Endodermal cell (in vitro differentiated cells): ENCODE data around the gene TUBA4A. TPM values are rescaled to one million over a fixed set of nuclear protein-coding genes. Genes with fewer than 3 reads are reported as not detected.

Experiments
- DNase-seq: peaks from one replicate; pipeline ENCODE4 v3.0.0-alpha.2; 2017
- H3K27ac ChIP-seq: 2 replicates; pipeline ENCODE4 v1.5.1; 2013; ENCODE audit warnings: mild to moderate bottlenecking, low read depth, low read length, moderate library complexity
- H3K27me3 ChIP-seq: 2 replicates; pipeline ENCODE4 v1.6.1; 2013; ENCODE audit warnings: mild to moderate bottlenecking, low read length, moderate library complexity; ENCODE audit not compliant: insufficient read depth, control insufficient read depth, poor library complexity, severe bottlenecking
- H3K36me3 ChIP-seq: 2 replicates; pipeline ENCODE4 v1.7.0; 2013; ENCODE audit warnings: mild to moderate bottlenecking, low read length, moderate library complexity; ENCODE audit not compliant: control insufficient read depth, insufficient read depth
- H3K4me1 ChIP-seq: one replicate; pipeline ENCODE4 v1.7.0; 2013; ENCODE audit warnings: low read length; ENCODE audit not compliant: control insufficient read depth, insufficient read depth
- H3K4me3 ChIP-seq: 2 replicates; pipeline ENCODE4 v1.5.1; 2013; ENCODE audit warnings: mild to moderate bottlenecking, low read length, moderate library complexity
- H3K9ac ChIP-seq: 2 replicates; pipeline ENCODE4 v1.6.1; 2013; ENCODE audit warnings: mild to moderate bottlenecking, low read length, moderate library complexity; ENCODE audit not compliant: poor library complexity, severe bottlenecking; ENCODE audit errors: extremely low read depth
- H3K9me3 ChIP-seq: 2 replicates; pipeline ENCODE4 v1.6.1; 2013; ENCODE audit warnings: mild to moderate bottlenecking, low read length, moderate library complexity; ENCODE audit not compliant: control insufficient read depth
- H3K27ac Mint-ChIP-seq: 2 replicates; pipeline ENCODE4 v1.8.0; 2020; ENCODE audit warnings: mixed read lengths
- H3K27me3 Mint-ChIP-seq: 2 replicates; pipeline ENCODE4 v1.8.0; 2021; ENCODE audit warnings: mild to moderate bottlenecking, mixed read lengths; ENCODE audit not compliant: insufficient read depth
- H3K36me3 Mint-ChIP-seq: 2 replicates; pipeline ENCODE4 v1.8.0; 2020; ENCODE audit warnings: low read depth, mixed read lengths
- H3K4me1 Mint-ChIP-seq: 2 replicates; pipeline ENCODE4 v1.8.0; 2020; ENCODE audit warnings: mixed read lengths
- H3K4me3 Mint-ChIP-seq: 2 replicates; pipeline ENCODE4 v1.8.0; 2020; ENCODE audit warnings: mild to moderate bottlenecking, moderate library complexity, mixed read lengths
- H3K9me3 Mint-ChIP-seq: 2 replicates; pipeline ENCODE4 v1.8.0; 2020; ENCODE audit warnings: mild to moderate bottlenecking, mixed read lengths
- WGBS, 2 experiments: methylation state at CpG; one replicate each; pipeline versions ENCODE4 v1.1.5 to v1.1.7; 2013; ENCODE audit warnings: missing lambda C conversion rate in 2 of 2, mixed read lengths in 1 of 2; ENCODE audit not compliant: insufficient coverage in 1 of 2, insufficient read length in 1 of 2; 5-methylcytosine and 5-hydroxymethylcytosine counted together
- total RNA-seq, 2 donors: library from RNA; stranded (reverse); fragmentation: NEBNext Ultra II Directional in 1 of 2; extraction: Animal tissue kit (Norgen Biotek cat#: 25700) in 1 of 2; gene quantifications; 2 replicates in 1 of 2; 3 replicates in 1 of 2; pipeline ENCODE4 v1.2.1, GENCODE V29; 2021
- TF ChIP-seq, protein P1 (sequence below): fragments of 200-600 bp; sonication (generic); conservative IDR thresholded peaks from 2 replicates; pipeline ENCODE4 v1.5.0; 2021; ENCODE audit warnings: antibody characterized with exemption, mild to moderate bottlenecking

TUBA4A gene
- total RNA-seq, 2 donors from 2014 or later = 4.0 to 9.5 TPM

DNA sequence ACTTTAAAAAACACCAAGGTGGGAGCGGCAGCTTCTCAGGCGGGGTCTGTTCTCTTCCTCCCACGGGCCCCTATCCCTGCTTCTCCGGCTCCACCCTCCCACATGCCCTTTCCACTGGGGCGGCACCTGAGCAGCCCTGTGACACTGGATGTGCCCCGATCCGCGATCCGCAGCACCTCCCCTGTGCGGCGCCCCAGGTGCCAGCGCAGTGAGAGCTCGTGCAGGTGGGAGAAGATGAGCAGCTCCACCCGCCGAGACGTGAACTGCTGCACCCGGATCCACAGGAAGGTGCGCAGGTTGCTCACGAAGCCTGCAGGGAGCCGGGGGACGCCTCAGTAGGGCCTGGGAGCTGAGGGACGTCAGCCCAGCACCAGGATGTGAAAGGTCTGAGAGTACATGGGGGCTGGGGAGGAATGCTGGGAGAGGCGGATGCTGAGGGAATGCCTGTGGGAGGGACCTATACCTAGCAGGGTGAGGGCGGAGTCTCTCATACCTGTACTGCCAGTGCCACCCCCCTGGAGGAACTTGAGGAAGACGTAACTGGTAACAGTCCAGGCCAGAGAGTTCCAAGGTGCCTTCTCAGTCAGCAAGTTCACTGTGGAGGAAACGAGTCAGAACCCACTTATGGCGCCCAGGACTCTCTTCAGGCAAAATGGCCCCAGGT lies 37.7 kb downstream of the TUBA4A start:
- Histone ChIP-seq H3K4me3 (no peak overlapping the region), H3K27ac (no peak overlapping the region), H3K4me1 (no peaks in the 10 kb centered on the region), H3K9me3 (no peaks in the 10 kb centered on the region), H3K36me3 (peaks cover 50% of the 10 kb centered on the region), H3K27me3 (no peaks in the 10 kb centered on the region), H3K9ac (no peak overlapping the region)
- H3K9me3 Mint-ChIP-seq = no peaks in the 10 kb centered on the region
- peaks cover 17% of the 10 kb centered on the region for H3K4me1 Mint-ChIP-seq
- DNase-seq = peak; percentile 61
- 94 to 95% methylated on average over 24 to 27 of the region's 27 CpGs for WGBS, 2 experiments
- H3K27me3 Mint-ChIP-seq = no peaks in the 10 kb centered on the region
- TF ChIP-seq, protein P1, sequence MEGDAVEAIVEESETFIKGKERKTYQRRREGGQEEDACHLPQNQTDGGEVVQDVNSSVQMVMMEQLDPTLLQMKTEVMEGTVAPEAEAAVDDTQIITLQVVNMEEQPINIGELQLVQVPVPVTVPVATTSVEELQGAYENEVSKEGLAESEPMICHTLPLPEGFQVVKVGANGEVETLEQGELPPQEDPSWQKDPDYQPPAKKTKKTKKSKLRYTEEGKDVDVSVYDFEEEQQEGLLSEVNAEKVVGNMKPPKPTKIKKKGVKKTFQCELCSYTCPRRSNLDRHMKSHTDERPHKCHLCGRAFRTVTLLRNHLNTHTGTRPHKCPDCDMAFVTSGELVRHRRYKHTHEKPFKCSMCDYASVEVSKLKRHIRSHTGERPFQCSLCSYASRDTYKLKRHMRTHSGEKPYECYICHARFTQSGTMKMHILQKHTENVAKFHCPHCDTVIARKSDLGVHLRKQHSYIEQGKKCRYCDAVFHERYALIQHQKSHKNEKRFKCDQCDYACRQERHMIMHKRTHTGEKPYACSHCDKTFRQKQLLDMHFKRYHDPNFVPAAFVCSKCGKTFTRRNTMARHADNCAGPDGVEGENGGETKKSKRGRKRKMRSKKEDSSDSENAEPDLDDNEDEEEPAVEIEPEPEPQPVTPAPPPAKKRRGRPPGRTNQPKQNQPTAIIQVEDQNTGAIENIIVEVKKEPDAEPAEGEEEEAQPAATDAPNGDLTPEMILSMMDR = no peak
- peaks cover 50% of the 10 kb centered on the region for H3K36me3 Mint-ChIP-seq
- H3K27ac Mint-ChIP-seq = peak overlapping the region; percentile 67
- no peak overlapping the region for H3K4me3 Mint-ChIP-seq

DNA sequence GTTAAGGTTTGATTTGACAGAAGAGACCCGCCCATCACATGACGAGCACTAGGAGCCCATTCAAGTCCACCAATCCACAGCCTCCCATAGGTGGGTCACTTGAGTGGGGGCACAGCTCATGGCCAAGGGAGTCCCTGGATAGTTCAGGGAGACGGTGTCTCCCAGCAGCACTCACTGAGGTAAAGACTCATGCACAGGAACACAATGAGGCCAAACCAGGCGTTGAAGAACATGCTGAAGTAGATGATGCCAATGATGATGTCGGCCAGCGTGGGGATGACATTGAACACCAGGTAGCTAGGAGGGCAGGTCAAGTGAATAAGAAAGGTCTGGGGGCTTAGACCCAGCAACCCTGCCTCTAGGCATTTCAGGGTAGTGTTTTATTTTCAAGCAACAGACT lies 38.9 kb downstream of the TUBA4A start:
- DNase-seq = no peak
- Mint-ChIP-seq H3K9me3 (no peaks in the 10 kb centered on the region), H3K27me3 (no peaks in the 10 kb centered on the region), H3K4me3 (no peak overlapping the region), H3K4me1 (peaks cover 17% of the 10 kb centered on the region), H3K27ac (no peak overlapping the region), H3K36me3 (peaks cover 48% of the 10 kb centered on the region)
- Histone ChIP-seq H3K9ac (no peak overlapping the region), H3K27ac (no peak overlapping the region), H3K9me3 (no peaks in the 10 kb centered on the region), H3K4me3 (no peak overlapping the region), H3K36me3 (peaks cover 54% of the 10 kb centered on the region), H3K27me3 (no peaks in the 10 kb centered on the region), H3K4me1 (no peaks in the 10 kb centered on the region)
- TF ChIP-seq, protein P1 = no peak
- WGBS, 2 experiments = 92 to 96% methylated on average over 4 to 6 of the region's 6 CpGs

DNA sequence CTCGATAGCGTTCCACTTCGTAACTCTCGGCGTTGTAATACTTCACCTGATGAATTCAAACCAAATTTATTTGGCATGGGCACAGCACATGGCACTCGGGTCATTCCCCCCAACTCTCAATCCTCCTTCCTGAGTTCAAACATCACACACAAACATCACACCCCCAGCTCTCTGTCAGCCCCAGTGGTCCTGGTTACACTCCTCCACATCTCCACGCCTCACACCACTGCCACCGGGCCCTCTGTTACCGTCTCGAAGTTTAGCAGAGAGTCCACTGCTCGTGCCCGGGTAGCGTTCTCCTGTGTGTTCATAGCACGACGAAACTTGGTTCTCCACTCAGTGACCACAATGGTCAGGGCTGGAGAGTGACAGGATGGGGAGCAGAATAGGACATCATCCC lies 39.6 kb downstream of the TUBA4A start:
- Histone ChIP-seq H3K4me3 (no peak overlapping the region), H3K27ac (no peak overlapping the region), H3K27me3 (no peaks in the 10 kb centered on the region), H3K4me1 (no peaks in the 10 kb centered on the region), H3K9me3 (no peaks in the 10 kb centered on the region), H3K9ac (no peak overlapping the region), H3K36me3 (peaks cover 55% of the 10 kb centered on the region)
- 96 to 98% methylated on average over 15 of the region's 15 CpGs for WGBS, 2 experiments
- Mint-ChIP-seq H3K27me3 (no peaks in the 10 kb centered on the region), H3K36me3 (peaks cover 47% of the 10 kb centered on the region), H3K4me1 (peaks cover 14% of the 10 kb centered on the region), H3K9me3 (no peaks in the 10 kb centered on the region), H3K27ac (no peak overlapping the region), H3K4me3 (no peak overlapping the region)
- DNase-seq = no peak
- TF ChIP-seq, protein P1 = no peak
